HG03095 (cell line): ENCODE data around the gene GRIPAP1.
A peak's percentile ranks its signal among the peaks of the same experiment; 100 is the strongest.

Experiments used
- ATAC-seq: cut with Tn5 transposase; IDR thresholded peaks from one replicate; pipeline ENCODE4 v1.9.1; 2021; ENCODE audit warnings: moderate library complexity; ENCODE audit not compliant: unreplicated experiment

GRIPAP1 gene

GRCh38 chrX:48961585-48962091, 40.4 kb downstream of the GRIPAP1 start:
- ATAC-seq = no peak

- no peak for ATAC-seq
Measured at GRCh38 chrX:48960291-48960690, 41.8 kb downstream of the GRIPAP1 start.

- no peak for ATAC-seq
Measured at GRCh38 chrX:48958635-48959094, 43.4 kb downstream of the GRIPAP1 start.

- ATAC-seq = peak; percentile 80
Measured at GRCh38 chrX:48957827-48958634, 44.0 kb downstream of the GRIPAP1 start.

GRCh38 chrX:48957477-48957826, 44.6 kb downstream of the GRIPAP1 start, which contains the start of gene OTUD5:
TSS of gene OTUD5 (minus strand) at chrX:48957607. CDS start at chrX:48957570, 37 bp downstream.
- peak; percentile 32 for ATAC-seq

- no peak for ATAC-seq
Measured at GRCh38 chrX:48956728-48957414, 45.2 kb downstream of the GRIPAP1 start.

GRCh38 chrX:48948589-48948988, 53.5 kb downstream of the GRIPAP1 start:
- no peak for ATAC-seq

- no peak for ATAC-seq
Measured at GRCh38 chrX:48945517-48946348, 56.3 kb downstream of the GRIPAP1 start.

GRCh38 chrX:48942895-48943294, 59.2 kb downstream of the GRIPAP1 start:
- no peak for ATAC-seq

- no peak for ATAC-seq
Measured at GRCh38 chrX:48940404-48940955, 61.6 kb downstream of the GRIPAP1 start.

- ATAC-seq = no peak
Measured at GRCh38 chrX:48939524-48940228, 62.4 kb downstream of the GRIPAP1 start.

GRCh38 chrX:48938721-48939425, 63.2 kb downstream of the GRIPAP1 start:
- peak; percentile 47 for ATAC-seq

- peak; percentile 62 for ATAC-seq
Measured at GRCh38 chrX:48937054-48937907, 64.8 kb downstream of the GRIPAP1 start.

GRCh38 chrX:48936429-48937053, 65.5 kb downstream of the GRIPAP1 start:
- peak; percentile 0 for ATAC-seq

- ATAC-seq = no peak
Measured at GRCh38 chrX:48935301-48935670, 66.8 kb downstream of the GRIPAP1 start.

- ATAC-seq = no peak
Measured at GRCh38 chrX:48934581-48935300, 67.3 kb downstream of the GRIPAP1 start.

GRCh38 chrX:48933757-48934156, 68.3 kb downstream of the GRIPAP1 start:
- no peak for ATAC-seq
